Inflammatory macrophage treated with lipopolysaccharide for 4 hours (primary cell): Measurements from ENCODE around the gene ETAA1.
A peak's percentile ranks its signal among the peaks of the same experiment; 100 is the strongest.

ENCODE experiments used
- DNase-seq: peaks from one replicate; pipeline ENCODE4 v3.0.0-alpha.2; 2020

ETAA1 gene

DNA sequence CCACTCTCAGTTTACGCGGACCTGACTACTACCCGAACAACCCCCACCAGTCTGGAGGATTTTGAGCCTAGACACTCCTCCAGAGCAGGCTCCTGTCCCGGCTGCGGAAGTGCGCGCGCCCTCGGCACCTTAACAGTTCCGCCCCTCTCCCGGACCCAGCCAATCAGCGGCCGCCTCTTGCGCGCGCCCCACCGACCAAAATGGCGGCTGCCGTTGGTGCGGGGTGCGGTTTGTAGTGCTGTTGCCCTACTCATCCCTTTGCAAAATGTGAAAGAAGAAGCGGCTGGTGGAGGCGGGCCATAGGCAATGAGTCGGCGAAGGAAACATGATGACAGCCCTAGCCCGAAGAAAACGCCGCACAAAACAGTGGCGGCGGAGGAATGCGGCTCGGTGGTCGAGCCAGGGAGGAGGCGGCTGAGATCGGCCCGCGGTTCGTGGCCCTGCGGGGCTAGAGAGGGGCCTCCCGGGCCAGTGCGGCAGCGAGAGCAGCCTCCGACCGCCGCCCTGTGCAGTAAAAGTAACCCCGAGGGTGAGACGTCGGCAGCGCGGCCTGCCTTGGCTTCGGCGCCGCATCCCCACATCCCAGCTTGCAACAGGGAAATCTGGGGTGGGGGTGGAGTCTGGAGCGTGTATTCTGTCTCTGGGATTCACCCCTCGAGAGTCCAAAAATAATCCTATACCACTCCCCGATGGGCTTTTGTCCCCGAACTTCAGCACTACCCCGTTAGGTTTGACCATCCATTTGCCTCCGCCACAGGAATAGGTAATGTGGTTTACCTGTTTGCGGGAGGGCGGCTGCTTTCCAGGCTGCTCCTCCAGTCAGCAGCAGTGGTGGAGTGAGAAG lies at the start of gene ETAA1:
TSS of gene ETAA1 (plus strand) at position 191 of the 844 bp plus-strand sequence. CDS start at position 307, 116 bp downstream.
- peak; percentile 93 for DNase-seq

DNA sequence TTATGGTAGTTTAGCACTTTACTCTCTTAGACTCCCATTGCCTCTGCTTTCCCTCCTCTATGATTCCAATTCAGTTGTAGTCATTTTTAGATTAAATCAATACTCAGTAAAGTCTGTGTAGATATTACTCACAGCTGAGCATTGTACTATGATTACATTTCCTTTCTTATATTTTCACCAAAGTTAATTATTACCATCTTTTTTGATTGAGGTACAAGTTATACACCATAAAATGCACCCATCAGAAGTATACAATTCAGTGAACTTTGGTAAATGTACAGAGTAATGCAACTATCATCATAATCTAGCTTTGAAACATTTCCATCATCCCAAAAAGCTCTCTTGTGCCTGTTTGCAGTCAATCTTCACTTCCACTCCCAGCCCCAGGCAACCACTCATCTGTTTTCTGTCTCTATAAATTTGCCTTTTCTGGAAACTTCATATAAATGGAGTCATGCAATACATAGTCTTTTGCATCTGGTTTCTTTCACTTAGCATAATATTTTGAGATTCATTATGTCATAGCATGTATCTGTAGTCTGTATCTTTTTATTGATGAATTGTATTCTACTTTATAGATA lies 30.2 kb upstream of the ETAA1 start:
- no peak for DNase-seq

GRCh38 chr2:67374481-67374880 lies 22.7 kb upstream of the ETAA1 start:
- no peak for DNase-seq

GRCh38 chr2:67374949-67375348 lies 22.2 kb upstream of the ETAA1 start:
- no peak for DNase-seq

GRCh38 chr2:67378555-67378954 lies 18.6 kb upstream of the ETAA1 start:
- no peak for DNase-seq

- DNase-seq: no peak
These were observed 18.1 kb upstream of the ETAA1 start for GRCh38 chr2:67379048-67379447.

GRCh38 chr2:67384123-67384822 lies 12.9 kb upstream of the ETAA1 start:
- DNase-seq: peak; percentile 69

- DNase-seq: no peak
These were observed 8.5 kb upstream of the ETAA1 start for GRCh38 chr2:67388680-67389079.

DNA sequence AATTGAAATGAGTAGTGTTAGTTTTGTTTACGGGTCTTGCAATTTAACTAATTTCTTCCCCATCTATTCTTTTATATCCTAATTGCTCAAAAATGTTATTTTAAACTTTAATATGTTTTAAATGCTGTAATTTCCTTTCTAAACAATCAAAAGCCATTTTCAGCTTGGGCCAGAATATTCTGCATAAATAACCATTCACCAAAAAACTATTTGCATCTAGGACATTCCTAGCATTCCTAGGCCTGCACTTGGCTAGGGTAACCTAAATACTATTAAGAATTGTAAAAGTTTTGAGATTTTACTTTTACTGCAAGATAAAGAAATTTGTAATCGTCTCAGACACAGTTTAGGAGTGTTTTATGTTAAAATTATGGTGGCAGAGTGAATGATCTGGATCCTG lies 7.8 kb upstream of the ETAA1 start:
- no peak for DNase-seq

GRCh38 chr2:67389788-67390187 lies 7.3 kb upstream of the ETAA1 start:
- no peak for DNase-seq

DNA sequence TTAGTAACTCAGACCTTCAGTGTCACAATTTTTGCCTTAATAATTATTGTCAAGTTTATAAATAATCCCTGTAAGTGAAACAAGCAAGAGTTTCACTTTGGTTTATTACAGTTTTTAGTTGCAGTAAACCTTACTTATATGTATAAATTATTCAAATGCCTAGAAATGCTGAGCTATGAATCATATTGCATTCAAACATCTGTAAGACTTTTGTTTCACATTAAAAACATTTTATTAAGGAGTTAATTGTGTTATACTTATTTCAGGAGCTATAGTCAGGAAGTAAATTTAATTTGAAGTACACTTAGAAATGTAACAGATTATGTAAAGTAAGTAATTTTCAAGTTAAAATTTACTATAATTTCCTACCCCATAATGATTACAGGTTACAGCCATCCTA lies 3.9 kb upstream of the ETAA1 start:
- DNase-seq: no peak

GRCh38 chr2:67394734-67395133 lies 2.4 kb upstream of the ETAA1 start:
- no peak for DNase-seq

DNA sequence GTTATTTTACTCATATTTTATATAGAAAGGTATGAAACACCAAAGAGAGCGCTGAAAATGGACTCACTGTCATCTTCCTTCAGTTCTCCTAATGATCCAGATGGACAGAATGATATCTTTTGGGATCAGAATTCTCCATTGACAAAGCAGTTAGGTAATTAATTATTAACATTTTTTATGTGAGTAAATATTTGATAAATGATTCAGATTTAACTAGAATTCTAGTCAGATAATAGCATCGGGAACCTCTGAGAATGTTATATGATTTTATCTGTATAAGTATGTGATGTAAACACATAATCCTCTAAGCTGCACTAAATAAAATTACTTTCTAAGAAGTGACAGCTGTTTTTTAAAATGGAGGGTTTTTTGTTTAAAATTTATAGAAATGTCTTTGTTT lies 2.0 kb downstream of the ETAA1 start:
- no peak for DNase-seq

DNA sequence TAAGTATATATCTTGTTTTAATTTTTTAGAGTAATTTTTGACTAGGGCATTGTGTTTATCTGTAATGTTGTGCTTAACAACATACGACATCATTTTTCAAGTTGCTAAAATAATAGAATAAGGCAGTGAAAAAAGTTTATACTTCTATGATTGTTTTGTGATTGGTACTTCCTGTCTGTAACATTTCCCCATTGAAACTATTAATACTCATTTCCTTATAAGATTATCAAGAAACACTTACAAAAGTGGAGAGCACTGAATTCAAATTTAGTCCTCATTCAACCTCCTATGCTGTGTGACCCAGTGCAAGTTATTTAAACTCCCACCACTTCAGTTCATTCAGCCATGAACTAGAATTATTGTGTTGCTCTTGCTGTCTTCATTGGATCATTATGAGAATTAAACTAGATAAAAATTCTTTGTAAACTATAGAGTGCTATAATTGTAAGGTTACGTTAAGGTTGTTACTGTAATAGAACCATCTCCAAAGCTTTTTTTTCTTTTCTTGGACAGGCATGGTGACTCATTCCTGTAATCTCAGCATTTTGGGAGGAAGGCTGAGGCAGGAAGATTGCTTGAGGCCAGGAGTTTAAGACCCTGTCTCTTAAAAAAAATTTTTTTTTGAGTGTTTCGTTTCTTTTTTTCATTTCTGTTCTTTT lies 2.8 kb downstream of the ETAA1 start:
- no peak for DNase-seq

DNA sequence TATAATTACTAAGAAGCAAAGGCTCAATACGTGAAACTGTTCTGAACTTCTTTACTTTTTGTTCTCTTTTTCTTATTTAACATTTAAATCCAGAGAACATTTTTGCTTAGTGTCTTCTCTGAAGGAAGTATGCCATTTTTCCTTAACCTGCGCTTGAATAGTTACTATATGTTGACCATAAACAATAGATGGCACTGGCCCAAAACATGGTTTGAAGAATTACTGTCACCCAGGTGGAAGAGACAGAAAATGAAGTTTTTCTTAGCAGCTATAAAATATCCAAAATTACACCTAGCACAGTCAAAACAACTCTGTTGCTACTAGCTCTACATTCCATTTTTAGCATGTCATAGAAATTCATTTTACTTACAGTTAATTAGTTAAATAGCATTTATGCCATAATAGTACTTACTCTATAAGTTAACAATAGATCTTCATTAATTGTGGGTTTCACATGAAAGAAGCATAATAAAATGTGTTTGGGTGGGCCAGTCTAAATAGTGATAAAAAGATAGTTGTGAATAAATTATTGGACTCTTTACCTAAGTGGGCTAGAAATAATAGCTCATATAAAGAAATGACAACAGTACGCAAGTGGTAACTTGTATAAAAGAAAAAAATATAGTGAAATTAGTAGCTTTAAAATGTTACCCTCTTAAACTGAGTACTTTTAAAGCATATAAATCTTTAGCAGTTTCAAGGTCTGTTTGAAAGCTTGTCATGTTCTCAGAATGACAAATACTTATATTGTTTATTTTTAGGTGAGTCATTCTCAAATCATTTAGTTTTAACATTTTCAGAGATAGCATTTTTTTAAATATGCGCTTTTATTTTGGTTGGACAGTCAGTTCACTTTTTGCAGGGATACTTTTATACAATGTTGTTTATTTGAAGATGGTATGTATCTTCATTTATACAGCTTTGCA lies 3.7 kb downstream of the ETAA1 start:
- no peak for DNase-seq

DNA sequence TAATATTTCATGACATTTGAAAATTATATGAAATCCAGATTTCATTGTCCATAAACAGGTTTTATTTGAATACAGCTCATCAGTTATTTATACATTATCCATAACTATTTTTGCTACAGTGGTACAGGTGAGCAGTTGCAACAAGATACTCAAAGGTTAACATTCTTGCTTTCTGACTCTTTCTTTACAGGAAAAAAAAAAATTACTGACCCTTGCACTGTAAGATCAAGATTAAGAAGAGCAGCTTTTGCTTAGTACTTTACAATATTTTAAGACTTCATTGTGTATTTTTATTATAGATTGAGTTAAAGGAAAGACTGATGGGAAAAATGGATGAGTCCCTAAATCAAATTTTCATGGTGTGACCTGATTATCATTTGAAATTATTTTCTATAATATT lies 11.2 kb downstream of the ETAA1 start:
- no peak for DNase-seq

GRCh38 chr2:67412424-67412823 lies 15.3 kb downstream of the ETAA1 start:
- no peak for DNase-seq

DNA sequence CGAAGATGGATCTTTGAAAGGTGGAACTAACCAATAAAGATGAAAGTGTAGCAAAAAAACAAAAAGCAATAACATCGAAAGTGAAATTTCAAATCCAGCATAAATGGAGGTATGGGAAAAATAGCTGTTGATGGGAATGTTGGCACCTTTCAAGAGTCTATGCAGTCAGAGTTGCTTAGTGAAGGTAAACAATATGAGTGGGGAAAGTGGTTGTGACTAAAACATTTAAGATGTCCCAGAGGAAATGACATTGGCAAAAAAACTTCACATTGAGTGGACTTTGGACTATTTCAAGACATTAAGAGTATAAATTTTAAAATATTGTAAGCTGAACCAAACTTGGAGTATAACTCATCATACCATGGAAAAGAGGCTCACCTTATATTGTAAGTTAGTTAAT lies 17.7 kb downstream of the ETAA1 start:
- DNase-seq: no peak

DNA sequence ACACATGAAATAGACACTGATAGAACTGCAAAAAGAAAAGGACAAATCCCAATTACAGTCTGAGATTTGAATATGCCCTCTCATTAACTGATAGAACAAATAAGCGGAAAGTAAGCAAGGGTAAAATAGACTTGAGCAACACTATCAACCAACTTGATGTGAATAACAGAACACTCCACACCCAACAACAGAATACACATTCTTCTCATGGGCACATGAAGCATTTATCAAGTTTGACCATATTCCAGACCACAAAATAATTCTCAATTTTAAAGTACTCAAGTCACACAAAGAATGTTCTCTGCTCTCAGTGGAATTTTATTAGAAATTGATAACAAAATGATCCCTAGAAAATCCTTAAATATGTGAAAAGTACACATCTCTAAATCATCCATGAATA lies 19.0 kb downstream of the ETAA1 start:
- no peak for DNase-seq

- no peak for DNase-seq
These were observed 26.4 kb downstream of the ETAA1 start for GRCh38 chr2:67423489-67423888.

DNA sequence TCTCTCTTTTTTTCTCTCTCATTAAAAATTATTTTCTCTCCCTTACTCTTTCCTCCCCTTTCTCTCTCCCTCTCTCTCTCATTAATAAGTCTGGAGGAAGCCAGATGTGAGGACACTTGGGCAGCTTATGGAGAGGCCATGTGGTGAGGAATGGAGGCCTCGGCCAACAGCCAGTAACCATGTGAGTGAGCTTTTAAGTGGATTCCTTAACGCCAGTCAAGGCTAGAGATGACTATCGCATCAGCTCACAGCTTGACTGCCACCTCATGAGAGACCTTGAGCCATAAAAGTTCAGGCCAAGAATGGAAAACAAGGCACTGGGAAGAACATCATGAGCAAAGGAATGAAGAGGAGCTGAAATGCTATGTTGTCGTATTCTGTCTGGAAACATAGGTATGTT lies 39.1 kb downstream of the ETAA1 start:
- DNase-seq: no peak

DNA sequence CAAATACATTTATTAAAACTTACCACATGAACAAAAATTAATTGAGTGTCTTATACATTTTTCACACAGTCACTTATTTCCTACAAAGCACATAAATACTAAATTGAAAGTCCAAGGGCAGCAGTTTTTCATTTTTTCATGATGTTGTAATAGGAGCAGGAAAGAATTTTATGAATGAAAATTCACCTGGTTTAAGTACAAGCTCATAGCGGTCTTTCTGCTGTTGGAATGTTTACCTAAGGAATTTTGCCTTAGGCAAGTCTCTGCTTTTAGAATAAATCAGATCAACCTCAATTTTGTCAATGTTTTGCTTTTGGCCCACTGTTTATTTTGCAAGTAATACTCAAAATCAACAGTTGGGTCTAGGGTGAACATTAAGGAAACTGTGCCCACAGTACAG lies 40.0 kb downstream of the ETAA1 start:
- no peak for DNase-seq
